SK-N-SH (cell line): Measurements from ENCODE around the gene ZNF197. TPM values are rescaled to one million over a fixed set of nuclear protein-coding genes. Genes with fewer than 3 reads are reported as not detected.
"Not testable (repeated sequence)": the region's sequence is repeated elsewhere in the genome, so short reads cannot be mapped to it uniquely, and the experiment has no call there.

Experiments used
- CTCF ChIA-PET: fragments of 300-600, 350-600 bp; formaldehyde crosslinking; extraction: SDS; loops from one replicate; lab custom pipeline; 2021; lab: Yijun Ruan, JAX
- POLR2A ChIA-PET: fragments of 350-600 bp; sonication (Branson Sonifier 250); formaldehyde crosslinking; extraction: SDS; loops from one replicate; lab custom pipeline; 2020; ENCODE audit warnings: antibody characterized with exemption, inconsistent platforms; lab: Yijun Ruan, JAX
- DNase-seq: peaks from one replicate; pipeline ENCODE4 v3.0.0; 2012
- H2AFZ ChIP-seq: fragments of 200-600 bp; sonication (generic); 2 replicates; pipeline ENCODE4 v1.8.1; 2016; ENCODE audit warnings: antibody characterized with exemption, mild to moderate bottlenecking, low read depth
- H3F3A ChIP-seq: fragments of 200-600 bp; sonication (generic); replicated peaks from 2 replicates; pipeline ENCODE3; 2016; ENCODE audit warnings: antibody characterized with exemption, mild to moderate bottlenecking; ENCODE audit not compliant: insufficient read depth
- H3K27ac ChIP-seq, 2 experiments: fragments of 200-500 bp in 1 of 2; fragments of 200-600 bp in 1 of 2; sonication (Bioruptor generic) in 1 of 2; sonication (generic), shearing (Covaris generic) in 1 of 2; 2 replicates each; pipeline versions ENCODE4 v1.5.1 to v1.6.1; 2014 to 2016; ENCODE audit warnings: low read depth in 2 of 2, inconsistent platforms in 1 of 2, low read length in 1 of 2, mild to moderate bottlenecking in 1 of 2, mixed read lengths in 1 of 2
- H3K27me3 ChIP-seq: fragments of 200-600 bp; sonication (generic), shearing (Covaris generic); 2 replicates; pipeline ENCODE4 v1.6.1; 2016; ENCODE audit warnings: mixed run types; ENCODE audit not compliant: insufficient read depth
- H3K36me3 ChIP-seq, 2 experiments: fragments of 200-500 bp in 1 of 2; fragments of 200-600 bp in 1 of 2; sonication (Bioruptor generic) in 1 of 2; sonication (generic) in 1 of 2; replicated peaks in 1 of 2; 2 replicates each; pipeline versions ENCODE3 to v1.5.1; 2014 to 2016; ENCODE audit warnings: low read length in 1 of 2, mild to moderate bottlenecking in 1 of 2; ENCODE audit not compliant: insufficient read depth in 2 of 2, control insufficient read depth in 1 of 2
- H3K4me1 ChIP-seq, 2 experiments: fragments of 200-500 bp in 1 of 2; fragments of 200-600 bp in 1 of 2; sonication (Bioruptor generic) in 1 of 2; sonication (generic), shearing (Covaris generic) in 1 of 2; 2 replicates each; pipeline versions ENCODE4 v1.5.1 to v1.6.1; 2014 to 2016; ENCODE audit warnings: low read depth in 1 of 2, low read length in 1 of 2, mixed run types in 1 of 2; ENCODE audit not compliant: insufficient read depth in 2 of 2, control insufficient read depth in 1 of 2
- H3K4me2 ChIP-seq: fragments of 200-600 bp; sonication (generic), shearing (Covaris generic); 2 replicates; pipeline ENCODE4 v1.6.1; 2017; ENCODE audit warnings: mixed run types
- H3K4me3 ChIP-seq, 2 experiments: fragments of 200-500 bp in 1 of 2; fragments of 200-600 bp in 1 of 2; sonication (Bioruptor generic) in 1 of 2; sonication (generic), shearing (Covaris generic) in 1 of 2; 2 replicates each; pipeline versions ENCODE4 v1.5.1 to v1.8.1; 2014 to 2016; ENCODE audit warnings: low read depth in 2 of 2, inconsistent platforms in 1 of 2, low read length in 1 of 2, mild to moderate bottlenecking in 1 of 2, mixed read lengths in 1 of 2, moderate library complexity in 1 of 2
- H3K79me2 ChIP-seq: fragments of 200-600 bp; sonication (generic); 2 replicates; pipeline ENCODE4 v1.8.1; 2017; ENCODE audit warnings: mild to moderate bottlenecking; ENCODE audit not compliant: insufficient read depth
- H3K9ac ChIP-seq: fragments of 200-600 bp; sonication (generic); 2 replicates; pipeline ENCODE4 v1.6.1; 2017; ENCODE audit warnings: mixed run types
- H3K9me2 ChIP-seq: fragments of 200-600 bp; sonication (generic); 2 replicates; pipeline ENCODE4 v1.6.1; 2017; ENCODE audit warnings: mixed run types
- H3K9me3 ChIP-seq: fragments of 200-600 bp; sonication (generic); 2 replicates; pipeline ENCODE4 v1.6.1; 2017; ENCODE audit warnings: mixed run types, mild to moderate bottlenecking, moderate library complexity
- H4K20me1 ChIP-seq: fragments of 200-600 bp; sonication (generic); 2 replicates; pipeline ENCODE4 v1.6.1; 2017; ENCODE audit warnings: mild to moderate bottlenecking, mixed run types; ENCODE audit not compliant: insufficient read depth
- CHD2 ChIP-seq: fragments of 150-350 bp; IDR thresholded peaks from 2 replicates; pipeline ENCODE4 v1.6.1; 2018; ENCODE audit warnings: low read length; ENCODE audit not compliant: partially characterized antibody
- FOXJ3 ChIP-seq: sonication (generic); formaldehyde crosslinking; IDR thresholded peaks from 2 replicates; pipeline ENCODE4 v1.5.1; 2020; ENCODE audit warnings: mild to moderate bottlenecking, missing genetic modification reagents
- FOXM1 ChIP-seq: IDR thresholded peaks from 2 replicates; pipeline ENCODE4 v1.4.0; 2012; ENCODE audit warnings: low read depth, mild to moderate bottlenecking
- GATA2 ChIP-seq: sonication (generic); formaldehyde crosslinking; IDR thresholded peaks from 2 replicates; pipeline ENCODE4 v1.5.0; 2020; ENCODE audit warnings: mild to moderate bottlenecking, missing genetic modification reagents
- IRF3 ChIP-seq: fragments of 150-350 bp; IDR thresholded peaks from 2 replicates; pipeline ENCODE4 v1.6.1; 2016; ENCODE audit warnings: mild to moderate bottlenecking, low read depth, low read length
- MAX ChIP-seq: IDR thresholded peaks from 2 replicates; pipeline ENCODE4 v1.4.0; 2012; ENCODE audit warnings: low read depth
- NRF1 ChIP-seq: IDR thresholded peaks from 2 replicates; pipeline ENCODE4 v1.6.1; 2012; ENCODE audit warnings: low read depth, mild to moderate bottlenecking, low read length
- POLR2AphosphoS5 ChIP-seq: IDR thresholded peaks from 2 replicates; pipeline ENCODE4 v1.6.1; 2012; ENCODE audit warnings: low read depth, low read length
- RAD21 ChIP-seq: IDR thresholded peaks from 2 replicates; pipeline ENCODE4 v1.6.1; 2012; ENCODE audit warnings: mild to moderate bottlenecking, low read length
- RCOR1 ChIP-seq: fragments of 150-350 bp; IDR thresholded peaks from 2 replicates; pipeline ENCODE4 v1.6.1; 2017; ENCODE audit warnings: antibody characterized with exemption, low read length
- REST ChIP-seq: IDR thresholded peaks from 2 replicates; pipeline ENCODE4 v1.6.1; 2012; ENCODE audit warnings: mild to moderate bottlenecking, low read depth, low read length, moderate library complexity
- RXRA ChIP-seq: IDR thresholded peaks from 2 replicates; pipeline ENCODE4 v1.4.0; 2012; ENCODE audit warnings: low read depth, mild to moderate bottlenecking, borderline replicate concordance
- SMC3 ChIP-seq: IDR thresholded peaks from 2 replicates; pipeline ENCODE4 v1.6.1; 2012; ENCODE audit warnings: low read depth, low read length, improper control_type of control experiment
- TAF1 ChIP-seq: IDR thresholded peaks from 2 replicates; pipeline ENCODE4 v1.6.1; 2012; ENCODE audit warnings: low read depth, mild to moderate bottlenecking, low read length, moderate library complexity, borderline replicate concordance
- TCF12 ChIP-seq: IDR thresholded peaks from 2 replicates; pipeline ENCODE4 v1.4.0; 2012
- USF1 ChIP-seq: IDR thresholded peaks from 2 replicates; pipeline ENCODE4 v1.4.0; 2012; ENCODE audit warnings: low read depth, borderline replicate concordance
- YY1 ChIP-seq: IDR thresholded peaks from 2 replicates; pipeline ENCODE4 v1.4.0; 2012; ENCODE audit warnings: low read depth, mild to moderate bottlenecking
- ZBTB33 ChIP-seq: IDR thresholded peaks from 2 replicates; pipeline ENCODE4 v1.4.0; 2012; ENCODE audit warnings: low read depth, borderline replicate concordance
- WGBS: methylation state at CpG from one replicate; pipeline ENCODE4 v1.1.6; 2017; ENCODE audit warnings: low lambda C conversion rate; 5-methylcytosine and 5-hydroxymethylcytosine counted together
- polyA plus RNA-seq, 3 experiments: library from polyadenylated mRNA; depleted of rRNA; stranded (reverse); fragments of >200 nt; gene quantifications; 2 replicates each; pipeline ENCODE4 v1.2.3, GENCODE V29; 2012
- TF ChIP-seq, protein P1 (sequence below): fragments of 200-600 bp; sonication (generic); IDR thresholded peaks from 2 replicates; pipeline ENCODE4 v1.6.1; 2017; ENCODE audit warnings: antibody characterized with exemption, mild to moderate bottlenecking, moderate library complexity

The ZNF197 gene
- polyA plus RNA-seq, 1 of the 3 experiments (the other 2 are of a cell fraction): 4.3 TPM

DNA sequence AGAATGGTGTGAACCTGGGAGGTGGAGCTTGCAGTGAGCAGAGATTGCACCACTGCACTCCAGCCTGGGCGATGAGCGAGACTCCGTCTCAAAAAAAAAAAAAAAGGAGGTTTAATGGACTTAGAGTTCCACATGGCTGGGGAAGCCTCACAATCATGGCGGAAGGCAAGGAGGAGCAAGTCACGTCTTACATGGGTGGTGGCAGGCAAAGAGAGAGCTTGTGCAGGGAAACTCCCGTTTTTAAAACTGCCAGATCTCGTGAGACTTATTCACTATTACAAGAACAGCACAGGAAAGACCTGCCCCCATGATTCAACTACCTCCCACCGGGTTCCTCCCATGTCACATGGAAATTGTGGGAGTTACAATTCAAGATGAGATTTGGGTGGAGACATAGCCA is 48.6 kb downstream of the ZNF197 start:
- H2AFZ ChIP-seq, H3K27ac ChIP-seq, H3K9me3 ChIP-seq, H3K4me3 ChIP-seq, H3K9me2 ChIP-seq, H3K4me1 ChIP-seq, H3K79me2 ChIP-seq, H3F3A ChIP-seq, H3K4me2 ChIP-seq, H4K20me1 ChIP-seq, DNase-seq, H3K27me3 ChIP-seq, CTCF ChIA-PET, H3K36me3 ChIP-seq, H3K9ac ChIP-seq: not testable (repeated sequence)
- POLR2A ChIA-PET: interaction anchor here (1.5 kb wide), 1 partner anchor 25 kb away, joined by 4 read pairs; the partner anchor contains the start of gene ZNF35
- WGBS: 73% methylated on average over 8 of the region's 8 CpGs

DNA sequence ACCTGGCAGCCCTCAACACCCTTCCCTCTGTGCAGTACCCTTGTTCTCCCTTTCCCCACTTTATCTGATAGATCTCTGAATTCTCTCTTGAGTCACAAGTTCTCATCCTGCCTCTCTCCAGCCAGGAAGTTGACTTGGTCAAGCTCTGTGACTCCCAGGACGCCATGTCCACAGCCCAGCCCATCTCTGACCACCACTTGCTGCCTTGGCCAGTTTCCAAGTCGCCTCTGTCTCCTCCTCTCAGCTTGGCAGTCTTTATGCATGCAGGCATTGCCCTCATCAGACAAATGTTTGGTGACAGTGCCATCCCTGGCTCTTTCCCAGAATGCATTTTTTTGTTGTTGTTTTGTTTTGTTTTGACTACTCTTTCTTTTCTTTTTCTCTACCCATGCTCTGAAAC is 49.4 kb downstream of the ZNF197 start:
- peaks cover 0 to 3% of the 10 kb centered on the region in 2 experiments; a peak in 1 of 4 replicates for H3K4me1 ChIP-seq
- no peaks in the 10 kb centered on the region for H3K9me2 ChIP-seq
- no peaks in the 10 kb centered on the region for H4K20me1 ChIP-seq
- H3K4me3 ChIP-seq: no peak overlapping the region
- no peak overlapping the region for H2AFZ ChIP-seq
- POLR2A ChIA-PET: interaction anchor here (1.5 kb wide), 1 partner anchor 26 kb away, joined by 4 read pairs; the partner anchor contains the start of gene ZNF35
- CTCF ChIA-PET: no interaction called here
- TF ChIP-seq POLR2AphosphoS5 (no peak), MAX (no peak), CHD2 (no peak), TCF12 (no peak), TAF1 (no peak), SMC3 (no peak), REST (no peak), FOXM1 (no peak), ZBTB33 (no peak), USF1 (no peak), NRF1 (no peak), FOXJ3 (CRISPR knock-in tag) (no peak), RCOR1 (no peak), RXRA (no peak), YY1 (no peak), GATA2 (CRISPR knock-in tag) (no peak), RAD21 (no peak), IRF3 (no peak)
- TF ChIP-seq, protein P1, sequence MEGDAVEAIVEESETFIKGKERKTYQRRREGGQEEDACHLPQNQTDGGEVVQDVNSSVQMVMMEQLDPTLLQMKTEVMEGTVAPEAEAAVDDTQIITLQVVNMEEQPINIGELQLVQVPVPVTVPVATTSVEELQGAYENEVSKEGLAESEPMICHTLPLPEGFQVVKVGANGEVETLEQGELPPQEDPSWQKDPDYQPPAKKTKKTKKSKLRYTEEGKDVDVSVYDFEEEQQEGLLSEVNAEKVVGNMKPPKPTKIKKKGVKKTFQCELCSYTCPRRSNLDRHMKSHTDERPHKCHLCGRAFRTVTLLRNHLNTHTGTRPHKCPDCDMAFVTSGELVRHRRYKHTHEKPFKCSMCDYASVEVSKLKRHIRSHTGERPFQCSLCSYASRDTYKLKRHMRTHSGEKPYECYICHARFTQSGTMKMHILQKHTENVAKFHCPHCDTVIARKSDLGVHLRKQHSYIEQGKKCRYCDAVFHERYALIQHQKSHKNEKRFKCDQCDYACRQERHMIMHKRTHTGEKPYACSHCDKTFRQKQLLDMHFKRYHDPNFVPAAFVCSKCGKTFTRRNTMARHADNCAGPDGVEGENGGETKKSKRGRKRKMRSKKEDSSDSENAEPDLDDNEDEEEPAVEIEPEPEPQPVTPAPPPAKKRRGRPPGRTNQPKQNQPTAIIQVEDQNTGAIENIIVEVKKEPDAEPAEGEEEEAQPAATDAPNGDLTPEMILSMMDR: no peak
- H3F3A ChIP-seq: no peaks in the 10 kb centered on the region
- no peaks in the 10 kb centered on the region for H3K9me3 ChIP-seq
- no peaks in the 10 kb centered on the region for H3K79me2 ChIP-seq
- no peak overlapping the region for H3K9ac ChIP-seq
- no peaks in the 10 kb centered on the region for H3K27me3 ChIP-seq
- H3K36me3 ChIP-seq: no peaks in the 10 kb centered on the region
- no peak for DNase-seq
- WGBS: 18% methylated on average over 2 of the region's 2 CpGs
- H3K4me2 ChIP-seq: no peak overlapping the region
- no peak overlapping the region for H3K27ac ChIP-seq
